Measurements from ENCODE around the gene RHOBTB1. TPM values are rescaled to one million over a fixed set of nuclear protein-coding genes. Genes with fewer than 3 reads are reported as not detected.
"Not testable (repeated sequence)": the region's sequence is repeated elsewhere in the genome, so short reads cannot be mapped to it uniquely, and the experiment has no call there.

RHOBTB1 gene
- total RNA-seq, 3 donors from 2014 or later: 0.28 TPM; not detected in 2

GRCh38 chr10:60834401-60834800 lies 109.6 kb downstream of the RHOBTB1 start:
- no peaks in the 10 kb centered on the region for H3K9me3 Mint-ChIP-seq
- no peaks in the 10 kb centered on the region for H3K4me1 Mint-ChIP-seq (ENCODE audit: low read depth)
- ATAC-seq (no peak), DNase-seq (no peak)
- H3K36me3 Mint-ChIP-seq (ENCODE audit: insufficient read depth): no peaks in the 10 kb centered on the region
- no peak overlapping the region for H3K4me3 Mint-ChIP-seq
- H3K27me3 Mint-ChIP-seq (ENCODE audit: low read depth): peaks cover 9% of the 10 kb centered on the region

GRCh38 chr10:60832136-60832535 lies 111.8 kb downstream of the RHOBTB1 start:
- ATAC-seq; H3K27me3 Mint-ChIP-seq (ENCODE audit: low read depth); H3K9me3 Mint-ChIP-seq; H3K4me1 Mint-ChIP-seq (ENCODE audit: low read depth); H3K4me3 Mint-ChIP-seq; H3K36me3 Mint-ChIP-seq (ENCODE audit: insufficient read depth); DNase-seq: not testable (repeated sequence)

- peaks cover 11% of the 10 kb centered on the region for H3K27me3 Mint-ChIP-seq (ENCODE audit: low read depth)
- DNase-seq: no peak
- ATAC-seq: no peak
- no peaks in the 10 kb centered on the region for H3K36me3 Mint-ChIP-seq (ENCODE audit: insufficient read depth)
- H3K4me1 Mint-ChIP-seq (ENCODE audit: low read depth): peaks cover 6% of the 10 kb centered on the region
- no peak overlapping the region for H3K4me3 Mint-ChIP-seq
- no peaks in the 10 kb centered on the region for H3K9me3 Mint-ChIP-seq
Observed at GRCh38 chr10:60828489-60828852, 115.5 kb downstream of the RHOBTB1 start.

GRCh38 chr10:60827791-60828488 lies 116.0 kb downstream of the RHOBTB1 start:
- peaks cover 11% of the 10 kb centered on the region for H3K27me3 Mint-ChIP-seq (ENCODE audit: low read depth)
- H3K9me3 Mint-ChIP-seq: no peaks in the 10 kb centered on the region
- ATAC-seq: no peak
- H3K36me3 Mint-ChIP-seq (ENCODE audit: insufficient read depth): no peaks in the 10 kb centered on the region
- no peak overlapping the region for H3K4me3 Mint-ChIP-seq
- peaks cover 6% of the 10 kb centered on the region for H3K4me1 Mint-ChIP-seq (ENCODE audit: low read depth)
- DNase-seq: no peak

GRCh38 chr10:60825520-60825919 lies 118.5 kb downstream of the RHOBTB1 start:
- ATAC-seq: no peak

GRCh38 chr10:60823324-60823723 lies 120.7 kb downstream of the RHOBTB1 start:
- H3K9me3 Mint-ChIP-seq: no peaks in the 10 kb centered on the region
- peaks cover 8% of the 10 kb centered on the region for H3K27me3 Mint-ChIP-seq (ENCODE audit: low read depth)
- H3K4me1 Mint-ChIP-seq (ENCODE audit: low read depth): peaks cover 3% of the 10 kb centered on the region
- ATAC-seq: no peak
- H3K4me3 Mint-ChIP-seq: no peak overlapping the region
- H3K36me3 Mint-ChIP-seq (ENCODE audit: insufficient read depth): no peaks in the 10 kb centered on the region
- no peak for DNase-seq

More at GRCh38 chr10:60825520-60825919, 118.5 kb downstream of the RHOBTB1 start:
- H3K4me3 Mint-ChIP-seq: no peak overlapping the region
- peaks cover 8% of the 10 kb centered on the region for H3K27me3 Mint-ChIP-seq (ENCODE audit: low read depth)
- peaks cover 6% of the 10 kb centered on the region for H3K4me1 Mint-ChIP-seq (ENCODE audit: low read depth)
- H3K36me3 Mint-ChIP-seq (ENCODE audit: insufficient read depth): no peaks in the 10 kb centered on the region
- no peaks in the 10 kb centered on the region for H3K9me3 Mint-ChIP-seq
- no peak for DNase-seq

- Mint-ChIP-seq H3K27me3 (ENCODE audit: low read depth) (peaks cover 6% of the 10 kb centered on the region), H3K36me3 (ENCODE audit: insufficient read depth) (no peaks in the 10 kb centered on the region), H3K4me3 (no peak overlapping the region), H3K4me1 (ENCODE audit: low read depth) (peaks cover under 1% of the 10 kb centered on the region), H3K9me3 (no peaks in the 10 kb centered on the region)
- no peak for DNase-seq
- no peak for ATAC-seq
Observed at GRCh38 chr10:60822809-60823208, 121.2 kb downstream of the RHOBTB1 start.

- Mint-ChIP-seq H3K4me3 (no peak overlapping the region), H3K9me3 (no peaks in the 10 kb centered on the region), H3K27me3 (ENCODE audit: low read depth) (peaks cover 3% of the 10 kb centered on the region), H3K4me1 (ENCODE audit: low read depth) (peaks cover 2% of the 10 kb centered on the region), H3K36me3 (ENCODE audit: insufficient read depth) (no peaks in the 10 kb centered on the region)
- no peak for ATAC-seq
- DNase-seq: no peak
Observed at GRCh38 chr10:60821656-60822055, 122.3 kb downstream of the RHOBTB1 start.

GRCh38 chr10:60820093-60820754 lies 123.8 kb downstream of the RHOBTB1 start:
- Mint-ChIP-seq H3K4me1 (ENCODE audit: low read depth) (peaks cover 3% of the 10 kb centered on the region), H3K36me3 (ENCODE audit: insufficient read depth) (no peaks in the 10 kb centered on the region), H3K4me3 (no peak overlapping the region), H3K9me3 (no peaks in the 10 kb centered on the region), H3K27me3 (ENCODE audit: low read depth) (peaks cover 5% of the 10 kb centered on the region)
- no peak for ATAC-seq
- DNase-seq: no peak

Other genes starting within 250 kb of the RHOBTB1 start
- 10 to 100 TPM in 2 of 3 donors, 1 to 10 TPM in 1; 9.6 to 15.0 (median 12.7) TPM for gene CDK1, start 165.7 kb downstream of the RHOBTB1 start, total RNA-seq

Data from activated T-cell treated with anti-CD3 and anti-CD28 coated beads, Interleukin-2, amount 50 U/mL, for 4 hours (primary cell).